ENCODE results near the gene SEC22A. TPM values are rescaled to one million over a fixed set of nuclear protein-coding genes. Genes with fewer than 3 reads are reported as not detected.

SEC22A gene
- total RNA-seq, 1 donor from 2014 or later = 15.9 TPM

DNA sequence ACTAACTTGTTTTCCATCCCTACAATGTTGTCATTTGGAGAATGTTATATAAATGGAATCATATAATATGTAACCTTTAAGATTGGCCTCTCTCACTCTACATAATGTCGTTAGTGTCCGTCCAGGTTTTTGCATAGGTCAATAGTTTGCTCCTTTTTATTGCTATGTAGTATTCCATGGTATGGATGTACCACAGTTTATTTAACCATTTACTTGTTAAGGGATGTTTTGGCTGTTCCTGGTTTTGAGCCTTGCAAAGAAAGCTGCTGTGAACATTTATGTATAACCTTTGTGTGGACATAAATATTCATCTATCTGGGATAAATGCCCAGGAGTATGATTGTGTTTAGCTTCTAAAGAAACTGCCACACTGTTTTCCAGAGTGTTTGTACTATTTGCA lies 34.1 kb upstream of the SEC22A start:
- TF ChIP-seq, protein P1, sequence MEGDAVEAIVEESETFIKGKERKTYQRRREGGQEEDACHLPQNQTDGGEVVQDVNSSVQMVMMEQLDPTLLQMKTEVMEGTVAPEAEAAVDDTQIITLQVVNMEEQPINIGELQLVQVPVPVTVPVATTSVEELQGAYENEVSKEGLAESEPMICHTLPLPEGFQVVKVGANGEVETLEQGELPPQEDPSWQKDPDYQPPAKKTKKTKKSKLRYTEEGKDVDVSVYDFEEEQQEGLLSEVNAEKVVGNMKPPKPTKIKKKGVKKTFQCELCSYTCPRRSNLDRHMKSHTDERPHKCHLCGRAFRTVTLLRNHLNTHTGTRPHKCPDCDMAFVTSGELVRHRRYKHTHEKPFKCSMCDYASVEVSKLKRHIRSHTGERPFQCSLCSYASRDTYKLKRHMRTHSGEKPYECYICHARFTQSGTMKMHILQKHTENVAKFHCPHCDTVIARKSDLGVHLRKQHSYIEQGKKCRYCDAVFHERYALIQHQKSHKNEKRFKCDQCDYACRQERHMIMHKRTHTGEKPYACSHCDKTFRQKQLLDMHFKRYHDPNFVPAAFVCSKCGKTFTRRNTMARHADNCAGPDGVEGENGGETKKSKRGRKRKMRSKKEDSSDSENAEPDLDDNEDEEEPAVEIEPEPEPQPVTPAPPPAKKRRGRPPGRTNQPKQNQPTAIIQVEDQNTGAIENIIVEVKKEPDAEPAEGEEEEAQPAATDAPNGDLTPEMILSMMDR (IDR thresholded peaks at IDR 0.05) = no peak
- Mint-ChIP-seq H3K27me3 (no peaks in the 10 kb centered on the region), H3K4me3 (no peak overlapping the region), H3K9me3 (peaks cover 7% of the 10 kb centered on the region), H3K27ac (no peak overlapping the region), H3K4me1 (no peaks in the 10 kb centered on the region), H3K36me3 (ENCODE audit: low read depth) (peaks cover 27% of the 10 kb centered on the region)
- DNase-seq (no peak), ATAC-seq (ENCODE audit: low read depth) (no peak)
- POLR2A ChIA-PET = no interaction called here
- CTCF ChIA-PET = no interaction called here
- intact Hi-C loops (cut with micrococcal nuclease) = no loop called here

DNA sequence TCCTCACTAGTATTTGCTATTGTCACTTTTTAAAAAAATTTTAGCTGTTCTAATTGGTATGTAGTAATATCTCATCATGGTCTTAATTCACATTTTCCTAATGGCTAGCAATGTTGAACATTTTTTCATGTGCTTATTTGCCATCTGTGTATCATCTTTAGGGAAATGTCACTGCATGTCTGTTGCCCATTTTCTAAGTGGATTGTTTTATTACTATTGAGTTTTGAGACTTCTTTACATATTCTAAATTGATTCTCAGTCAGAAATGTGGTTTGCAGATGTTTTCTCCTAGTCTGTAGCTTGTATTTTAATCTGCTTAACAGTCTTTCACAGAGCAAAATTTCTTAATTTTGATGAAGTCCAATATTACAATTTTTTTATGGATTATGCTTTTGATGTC lies 33.6 kb upstream of the SEC22A start:
- Mint-ChIP-seq H3K27ac (no peak overlapping the region), H3K36me3 (ENCODE audit: low read depth) (peaks cover 23% of the 10 kb centered on the region), H3K4me1 (no peaks in the 10 kb centered on the region), H3K9me3 (peaks cover 7% of the 10 kb centered on the region), H3K4me3 (no peak overlapping the region), H3K27me3 (no peaks in the 10 kb centered on the region)
- DNase-seq = no peak
- no peak for ATAC-seq (ENCODE audit: low read depth)
- intact Hi-C loops (cut with micrococcal nuclease) = no loop called here
- CTCF ChIA-PET = no interaction called here
- POLR2A ChIA-PET = no interaction called here
- TF ChIP-seq, protein P1 (IDR thresholded peaks at IDR 0.05) = no peak

DNA sequence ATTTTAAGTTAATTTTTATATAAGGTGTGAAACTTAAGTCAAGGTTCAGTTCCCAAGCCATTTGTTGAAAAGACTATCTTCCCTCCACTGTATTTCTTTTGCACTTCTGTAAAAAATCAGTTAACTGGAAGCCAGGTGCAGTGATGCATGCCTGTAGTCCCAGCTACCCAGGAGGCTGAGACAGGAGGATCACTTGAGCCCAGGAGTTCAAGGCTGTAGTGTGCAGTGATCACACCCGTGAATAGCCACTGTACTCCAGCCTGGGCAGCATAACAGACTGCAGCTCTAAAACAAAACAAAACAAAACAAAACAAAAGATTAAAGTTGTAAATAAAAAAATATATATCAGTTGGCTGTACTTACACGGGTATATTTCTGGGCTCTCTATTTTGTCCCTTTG lies 33.1 kb upstream of the SEC22A start:
- CTCF ChIA-PET = no interaction called here
- no peak for DNase-seq

DNA sequence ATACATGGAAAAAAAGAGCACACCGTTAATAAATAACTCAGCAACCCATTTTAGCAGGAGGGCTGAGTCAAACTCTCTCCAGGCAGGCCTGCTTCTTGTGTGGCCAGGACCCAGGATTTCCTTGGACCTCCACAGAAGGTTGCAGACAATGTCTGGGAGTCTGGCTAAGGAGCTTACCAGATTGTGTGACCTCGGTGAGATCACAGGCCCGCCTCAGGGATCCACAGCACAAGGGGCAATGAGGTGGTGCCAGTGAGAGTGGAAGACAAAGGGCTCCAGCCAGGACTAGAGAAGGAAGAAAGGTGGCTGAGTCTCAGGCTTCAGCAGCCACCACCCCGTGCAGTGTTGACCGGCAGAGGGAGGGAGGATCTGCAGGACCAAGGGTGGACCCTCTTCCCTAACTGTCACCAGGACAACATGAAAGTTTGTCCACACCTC lies 32.2 kb upstream of the SEC22A start:
- Mint-ChIP-seq H3K27me3 (no peaks in the 10 kb centered on the region), H3K4me3 (no peak overlapping the region), H3K9me3 (peaks cover 7% of the 10 kb centered on the region), H3K27ac (no peak overlapping the region), H3K4me1 (no peaks in the 10 kb centered on the region), H3K36me3 (ENCODE audit: low read depth) (peaks cover 13% of the 10 kb centered on the region)
- POLR2A ChIA-PET = no interaction called here
- CTCF ChIA-PET = no interaction called here
- ATAC-seq (ENCODE audit: low read depth) = no peak
- DNase-seq = no peak
- intact Hi-C loops (cut with micrococcal nuclease) = no loop called here
- TF ChIP-seq, protein P1 (IDR thresholded peaks at IDR 0.05) = no peak

More for the DNA sequence above, 33.1 kb upstream of the SEC22A start:
- Mint-ChIP-seq H3K27ac (no peak overlapping the region), H3K36me3 (ENCODE audit: low read depth) (peaks cover 20% of the 10 kb centered on the region), H3K27me3 (no peaks in the 10 kb centered on the region), H3K4me3 (no peak overlapping the region), H3K4me1 (no peaks in the 10 kb centered on the region), H3K9me3 (peaks cover 7% of the 10 kb centered on the region)
- no peak for ATAC-seq (ENCODE audit: low read depth)
- POLR2A ChIA-PET = no interaction called here
- intact Hi-C loops (cut with micrococcal nuclease) = no loop called here
- TF ChIP-seq, protein P1 (IDR thresholded peaks at IDR 0.05) = no peak

DNA sequence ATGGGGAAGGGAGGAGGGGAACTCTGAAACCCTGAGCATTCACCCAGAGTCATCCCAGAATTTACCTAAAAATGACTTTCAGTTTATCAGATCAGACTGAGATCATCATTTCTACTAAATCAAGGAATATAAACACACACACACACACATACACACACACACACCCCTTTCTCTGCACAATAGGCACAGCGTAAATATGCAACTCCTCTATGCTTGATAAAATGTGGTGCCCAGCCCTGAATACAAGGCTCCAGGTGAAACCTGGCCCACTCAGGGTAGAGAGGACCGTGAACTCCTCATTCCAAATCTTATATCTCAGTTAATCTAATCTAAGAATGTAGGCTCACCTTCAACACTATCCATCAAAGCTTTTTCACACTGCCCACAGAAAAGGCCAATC lies 31.8 kb upstream of the SEC22A start:
- H3K27me3 Mint-ChIP-seq = no peaks in the 10 kb centered on the region
- H3K4me1 Mint-ChIP-seq = no peaks in the 10 kb centered on the region
- POLR2A ChIA-PET = no interaction called here
- intact Hi-C loops (cut with micrococcal nuclease) = no loop called here
- TF ChIP-seq, protein P1 (IDR thresholded peaks at IDR 0.05) = no peak
- H3K36me3 Mint-ChIP-seq (ENCODE audit: low read depth) = peaks cover 9% of the 10 kb centered on the region
- ATAC-seq (ENCODE audit: low read depth) (no peak), DNase-seq (no peak)
- CTCF ChIA-PET = no interaction called here
- H3K9me3 Mint-ChIP-seq = peaks cover 5% of the 10 kb centered on the region
- H3K27ac Mint-ChIP-seq = no peak overlapping the region
- no peak overlapping the region for H3K4me3 Mint-ChIP-seq
